Fibroblast of skin of right biceps (primary cell): ENCODE measurements around the gene PLAAT3.
"Not testable (repeated sequence)": the region's sequence is repeated elsewhere in the genome, so short reads cannot be mapped to it uniquely, and the experiment has no call there.

Source experiments
- DNase-seq: peaks from one replicate; pipeline ENCODE4 v3.0.0-alpha.2; 2013

The PLAAT3 gene

GRCh38 chr11:63614136-63614671, at the start of gene PLAAT3:
Gene PLAAT3 (minus strand): TSS chr11:63614433. CDS start chr11:63614014, 419 bp downstream.
- DNase-seq, result peak; percentile 11

- peak; percentile 76 for DNase-seq
Measured at GRCh38 chr11:63663809-63664208, 49.6 kb upstream of the PLAAT3 start.

DNA sequence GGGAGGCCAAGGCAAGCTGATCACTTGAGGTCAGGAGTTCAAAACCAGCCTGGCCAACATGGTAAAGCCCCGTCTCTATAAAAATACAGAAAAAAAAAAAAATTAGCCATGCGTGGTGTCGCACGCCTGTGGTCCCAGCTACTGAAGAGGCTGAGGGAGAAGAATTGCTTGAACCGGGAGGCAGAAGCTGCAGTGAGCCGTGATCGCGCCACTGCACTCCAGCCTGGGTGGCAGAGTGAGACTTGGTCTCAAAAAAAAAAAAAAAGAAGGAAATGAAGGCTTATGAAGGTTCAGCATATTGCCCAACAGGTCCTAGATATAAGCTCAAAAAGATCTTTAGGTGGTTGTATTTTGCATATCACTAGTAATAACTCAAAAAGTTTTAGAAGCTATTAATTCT, 46.7 kb upstream of the PLAAT3 start:
- DNase-seq, result no peak

GRCh38 chr11:63652671-63653070, 38.4 kb upstream of the PLAAT3 start:
- DNase-seq, result no peak

DNA sequence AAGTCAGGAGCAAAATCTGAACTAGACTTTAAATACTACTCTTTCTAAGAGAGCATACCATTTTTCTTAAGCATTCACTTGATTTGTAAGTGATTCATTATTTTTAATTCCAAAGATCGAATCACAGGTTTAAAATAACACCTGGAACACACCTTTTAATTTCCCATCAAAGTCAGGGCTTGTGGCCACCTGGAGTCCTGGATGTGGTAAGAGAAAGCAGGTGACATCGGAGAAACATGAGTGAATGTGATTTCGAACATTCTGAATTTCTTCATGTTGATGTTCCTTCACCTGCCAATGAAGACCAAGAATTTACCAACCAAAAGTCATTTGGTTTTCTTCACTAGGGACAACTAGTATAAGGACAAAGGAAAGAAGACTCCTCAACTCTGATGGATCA, 29.0 kb upstream of the PLAAT3 start:
- no peak for DNase-seq

- peak; percentile 16 for DNase-seq
Measured at GRCh38 chr11:63641727-63642126, 27.5 kb upstream of the PLAAT3 start.

DNA sequence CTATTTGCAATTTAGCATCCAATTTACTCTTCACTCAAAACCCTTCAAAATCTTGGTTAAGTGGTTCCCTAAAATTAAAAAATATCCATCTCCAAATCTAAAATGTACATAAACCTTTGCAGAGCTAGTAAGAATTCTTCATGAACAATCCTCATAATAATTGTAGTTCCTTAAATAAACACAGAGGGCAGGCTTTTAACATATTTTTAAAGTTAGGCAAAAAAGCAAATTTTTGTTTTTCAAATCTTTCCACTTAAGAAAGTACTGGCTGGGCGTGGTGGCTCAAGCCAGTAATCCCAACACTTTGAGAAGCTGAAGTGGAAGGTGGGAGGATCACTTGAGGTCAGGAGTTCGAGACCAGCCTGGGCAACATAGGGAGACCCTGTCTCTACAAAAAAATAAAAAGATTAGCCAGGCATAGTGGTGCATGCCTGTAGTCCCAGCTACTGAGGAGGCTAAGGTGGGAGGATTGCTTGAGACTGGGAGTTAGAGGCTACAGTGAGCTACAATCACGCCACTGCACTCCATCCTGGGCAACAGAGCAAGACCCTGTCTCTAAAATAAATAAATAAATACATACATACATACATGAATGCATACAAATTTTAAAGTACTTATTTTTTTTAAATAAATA, 25.1 kb upstream of the PLAAT3 start:
- peak; percentile 23 for DNase-seq

- DNase-seq, result not testable (repeated sequence)
Measured at GRCh38 chr11:63638436-63638835, 24.2 kb upstream of the PLAAT3 start.

GRCh38 chr11:63635762-63636465, 21.7 kb upstream of the PLAAT3 start:
- peak; percentile 59 for DNase-seq

GRCh38 chr11:63629426-63629825, 15.2 kb upstream of the PLAAT3 start:
- DNase-seq, result no peak

- no peak for DNase-seq
Measured at GRCh38 chr11:63623513-63624140, 9.4 kb upstream of the PLAAT3 start.

- DNase-seq, result no peak
Measured at GRCh38 chr11:63622323-63622722, 8.1 kb upstream of the PLAAT3 start.

GRCh38 chr11:63621071-63621470, 6.8 kb upstream of the PLAAT3 start:
- DNase-seq, result no peak

- no peak for DNase-seq
Measured at GRCh38 chr11:63619967-63620366, 5.7 kb upstream of the PLAAT3 start.

- not testable (repeated sequence) for DNase-seq
Measured at GRCh38 chr11:63617686-63618085, 3.5 kb upstream of the PLAAT3 start.

GRCh38 chr11:63616953-63617352, 2.7 kb upstream of the PLAAT3 start:
- no peak for DNase-seq

- DNase-seq, result no peak
Measured at GRCh38 chr11:63613517-63614135, 607 bp downstream of the PLAAT3 start.

DNA sequence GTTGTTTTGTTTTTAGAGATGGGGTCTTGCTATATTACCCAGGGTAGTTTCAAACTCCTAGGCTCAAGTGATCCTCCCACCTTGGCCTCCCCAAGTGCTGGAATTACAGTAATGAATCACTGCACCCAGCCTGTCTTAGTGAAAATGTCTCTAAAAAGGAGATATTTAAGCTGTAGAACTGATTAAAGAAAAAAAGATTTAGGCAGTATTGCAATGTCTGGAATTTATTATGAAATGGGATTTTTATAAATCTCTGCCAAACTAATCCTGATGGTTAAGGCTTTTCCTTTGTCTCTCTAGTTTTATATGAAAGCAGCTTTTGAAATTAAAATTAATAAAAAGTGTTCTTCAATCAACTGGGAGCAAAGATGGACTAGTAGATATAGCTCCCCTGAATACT, 2.1 kb downstream of the PLAAT3 start:
- no peak for DNase-seq

- DNase-seq, result no peak
Measured at GRCh38 chr11:63611395-63611747, 2.9 kb downstream of the PLAAT3 start.

GRCh38 chr11:63610604-63611394, 3.4 kb downstream of the PLAAT3 start:
- peak; percentile 10 for DNase-seq

- DNase-seq, result no peak
Measured at GRCh38 chr11:63609971-63610580, 4.2 kb downstream of the PLAAT3 start.

GRCh38 chr11:63609536-63609935, 4.7 kb downstream of the PLAAT3 start:
- DNase-seq, result no peak
